Bronchial epithelial cell (primary cell): ENCODE results near the gene PIWIL4. TPM values are rescaled to one million over a fixed set of nuclear protein-coding genes. Genes with fewer than 3 reads are reported as not detected.

Source experiments
- DNase-seq: peaks from one replicate; pipeline ENCODE4 v3.0.0-alpha.2; 2010; ENCODE audit warnings: low read depth
- FAIRE-seq: peaks from 2 replicates; lab custom pipeline; 2011; peaks lifted over from hg19 to GRCh38; lab: Jason Lieb, UNC
- H3K27me3 ChIP-seq: 2 replicates; pipeline ENCODE4 v1.5.1; 2011; ENCODE audit warnings: low read length; ENCODE audit not compliant: control insufficient read depth, insufficient read depth
- H3K36me3 ChIP-seq: 2 replicates; pipeline ENCODE4 v1.5.1; 2011; ENCODE audit warnings: low read length; ENCODE audit not compliant: control insufficient read depth, insufficient read depth
- H3K4me3 ChIP-seq: 2 replicates; pipeline ENCODE4 v1.5.1; 2011; ENCODE audit warnings: mild to moderate bottlenecking, low read depth, low read length, control low read depth
- CTCF ChIP-seq: IDR thresholded peaks from 2 replicates; pipeline ENCODE4 v1.5.1; 2011; ENCODE audit warnings: mild to moderate bottlenecking, moderate library complexity, low read length, control low read depth, inconsistent platforms; ENCODE audit not compliant: insufficient read depth, severe bottlenecking
- total RNA-seq: library from RNA; depleted of rRNA; stranded (reverse); fragments of >200 nt; gene quantifications from 2 replicates; pipeline ENCODE4 v1.2.1, GENCODE V29; 2014

The PIWIL4 gene
- total RNA-seq, 1 donor from 2014 or later = 0.79 TPM

- DNase-seq (no peak), FAIRE-seq (no peak)
- H3K27me3 ChIP-seq = no peaks in the 10 kb centered on the region
- H3K36me3 ChIP-seq = no peaks in the 10 kb centered on the region
- no peak for TF ChIP-seq CTCF
- no peak overlapping the region for H3K4me3 ChIP-seq
These were observed 83.6 kb downstream of the PIWIL4 start for GRCh38 chr11:94650756-94651155.

- Histone ChIP-seq H3K27me3 (no peaks in the 10 kb centered on the region), H3K36me3 (no peaks in the 10 kb centered on the region), H3K4me3 (no peak overlapping the region)
- FAIRE-seq = no peak
- no peak for TF ChIP-seq CTCF
- DNase-seq = no peak
These were observed 85.6 kb downstream of the PIWIL4 start for GRCh38 chr11:94652735-94653284.

GRCh38 chr11:94653561-94653960, 86.4 kb downstream of the PIWIL4 start:
- H3K27me3 ChIP-seq = no peaks in the 10 kb centered on the region
- FAIRE-seq = no peak
- DNase-seq = no peak
- H3K36me3 ChIP-seq = no peaks in the 10 kb centered on the region
- TF ChIP-seq CTCF = no peak
- no peak overlapping the region for H3K4me3 ChIP-seq

- Histone ChIP-seq H3K4me3 (no peak overlapping the region), H3K36me3 (no peaks in the 10 kb centered on the region), H3K27me3 (no peaks in the 10 kb centered on the region)
- DNase-seq (no peak), FAIRE-seq (no peak)
- no peak for TF ChIP-seq CTCF
These were observed 87.0 kb downstream of the PIWIL4 start for GRCh38 chr11:94654201-94654600.

GRCh38 chr11:94655291-94655690, 88.1 kb downstream of the PIWIL4 start:
- Histone ChIP-seq H3K27me3 (no peaks in the 10 kb centered on the region), H3K4me3 (no peak overlapping the region), H3K36me3 (no peaks in the 10 kb centered on the region)
- FAIRE-seq (no peak), DNase-seq (no peak)
- TF ChIP-seq CTCF = no peak

- DNase-seq (no peak), FAIRE-seq (no peak)
- H3K36me3 ChIP-seq = no peaks in the 10 kb centered on the region
- no peaks in the 10 kb centered on the region for H3K27me3 ChIP-seq
- H3K4me3 ChIP-seq = no peak overlapping the region
- no peak for TF ChIP-seq CTCF
These were observed 88.8 kb downstream of the PIWIL4 start for GRCh38 chr11:94655956-94656355.
